H9 (cell line): ENCODE data around the gene GUCY2F. TPM values are rescaled to one million over a fixed set of nuclear protein-coding genes. Genes with fewer than 3 reads are reported as not detected.

Experiments used
- DNase-seq: peaks from one replicate; pipeline ENCODE4 v3.0.0-alpha.2; 2017
- H2AFZ ChIP-seq: one replicate; pipeline ENCODE4 v1.6.1; 2013; ENCODE audit warnings: mild to moderate bottlenecking, low read length, control low read depth, moderate library complexity
- H2AK5ac ChIP-seq: 2 replicates; pipeline ENCODE4 v1.6.1; 2013; ENCODE audit warnings: low read length, control low read depth, mixed read lengths; ENCODE audit not compliant: insufficient read length
- H2BK120ac ChIP-seq: one replicate; pipeline ENCODE4 v1.6.1; 2013; ENCODE audit warnings: low read depth, mild to moderate bottlenecking, low read length, control low read depth, inconsistent platforms; ENCODE audit not compliant: poor library complexity, severe bottlenecking
- H2BK12ac ChIP-seq: 2 replicates; pipeline ENCODE4 v1.6.1; 2013; ENCODE audit warnings: low read length, control low read depth, mixed read lengths, low read depth; ENCODE audit not compliant: insufficient read length
- H2BK15ac ChIP-seq: 2 replicates; pipeline ENCODE4 v1.6.1; 2013; ENCODE audit warnings: low read depth, low read length, control low read depth
- H2BK20ac ChIP-seq: one replicate; pipeline ENCODE4 v1.6.1; 2013; ENCODE audit warnings: low read depth, mild to moderate bottlenecking, low read length, control low read depth, inconsistent platforms; ENCODE audit not compliant: poor library complexity, severe bottlenecking
- H2BK5ac ChIP-seq: 2 replicates; pipeline ENCODE4 v1.6.1; 2013; ENCODE audit warnings: low read length, control low read depth, mixed read lengths; ENCODE audit not compliant: insufficient read length
- H3K14ac ChIP-seq: 2 replicates; pipeline ENCODE4 v1.6.1; 2013; ENCODE audit warnings: low read length, control low read depth; ENCODE audit not compliant: insufficient read depth
- H3K18ac ChIP-seq: 2 replicates; pipeline ENCODE4 v1.6.1; 2013; ENCODE audit warnings: low read depth, mild to moderate bottlenecking, mixed read lengths, low read length, control low read depth; ENCODE audit not compliant: insufficient read length
- H3K23ac ChIP-seq: 2 replicates; pipeline ENCODE4 v1.6.1; 2013; ENCODE audit warnings: low read length, control low read depth, mixed read lengths, low read depth; ENCODE audit not compliant: insufficient read length
- H3K23me2 ChIP-seq: 2 replicates; pipeline ENCODE4 v1.6.1; 2013; ENCODE audit warnings: low read depth, mild to moderate bottlenecking, mixed read lengths, low read length, control low read depth; ENCODE audit not compliant: insufficient read length, poor library complexity, severe bottlenecking
- H3K27ac ChIP-seq: 2 replicates; pipeline ENCODE4 v1.5.1; 2013; ENCODE audit warnings: low read length, control low read depth, mixed read lengths, low read depth; ENCODE audit not compliant: insufficient read length
- H3K27me3 ChIP-seq: 2 replicates; pipeline ENCODE4 v1.6.1; 2013; ENCODE audit warnings: low read length, control low read depth, inconsistent platforms; ENCODE audit not compliant: insufficient read depth
- H3K4ac ChIP-seq: 2 replicates; pipeline ENCODE4 v1.6.1; 2013; ENCODE audit warnings: low read depth, mild to moderate bottlenecking, control low read depth, inconsistent platforms, low read length, moderate library complexity
- H3K4me1 ChIP-seq: 2 replicates; pipeline ENCODE4 v1.6.1; 2013; ENCODE audit warnings: low read length, control low read depth, inconsistent platforms; ENCODE audit not compliant: insufficient read depth
- H3K4me2 ChIP-seq: 2 replicates; pipeline ENCODE4 v1.6.1; 2013; ENCODE audit warnings: low read length, control low read depth, mixed read lengths; ENCODE audit not compliant: insufficient read length, insufficient read depth
- H3K56ac ChIP-seq: 2 replicates; pipeline ENCODE4 v1.6.1; 2013; ENCODE audit warnings: low read depth, mild to moderate bottlenecking, mixed read lengths, low read length, control low read depth; ENCODE audit not compliant: insufficient read length
- H3K79me1 ChIP-seq: 2 replicates; pipeline ENCODE4 v1.6.1; 2013; ENCODE audit warnings: low read depth, mild to moderate bottlenecking, moderate library complexity, low read length, control low read depth, inconsistent platforms; ENCODE audit not compliant: insufficient read depth, poor library complexity, severe bottlenecking
- H3K79me2 ChIP-seq: 2 replicates; pipeline ENCODE4 v1.6.1; 2013; ENCODE audit warnings: low read length, control low read depth, inconsistent platforms; ENCODE audit not compliant: insufficient read depth
- H3K9ac ChIP-seq: 2 replicates; pipeline ENCODE4 v1.6.1; 2013; ENCODE audit warnings: low read length, control low read depth, mixed read lengths; ENCODE audit not compliant: insufficient read length; ENCODE audit errors: extremely low read depth
- H3K9me3 ChIP-seq: one replicate; pipeline ENCODE4 v1.6.1; 2013; ENCODE audit warnings: low read depth, low read length, inconsistent platforms; ENCODE audit not compliant: control insufficient read depth
- H3T11ph ChIP-seq: one replicate; pipeline ENCODE4 v1.6.1; 2013; ENCODE audit warnings: mild to moderate bottlenecking, low read length, control low read depth, inconsistent platforms
- H4K20me1 ChIP-seq: one replicate; pipeline ENCODE4 v1.6.1; 2013; ENCODE audit not compliant: control insufficient read depth, insufficient read length, insufficient read depth
- H4K5ac ChIP-seq: 2 replicates; pipeline ENCODE4 v1.6.1; 2013; ENCODE audit warnings: low read depth, mild to moderate bottlenecking, mixed read lengths, low read length, control low read depth; ENCODE audit not compliant: insufficient read length
- H4K8ac ChIP-seq: replicated peaks from 2 replicates; pipeline ENCODE4 v1.6.1; 2013; ENCODE audit warnings: low read length, control low read depth, mixed read lengths, low read depth; ENCODE audit not compliant: insufficient read length
- H4K91ac ChIP-seq: 2 replicates; pipeline ENCODE4 v1.6.1; 2013; ENCODE audit warnings: low read depth, mild to moderate bottlenecking, moderate library complexity, mixed read lengths, low read length, control low read depth; ENCODE audit not compliant: insufficient read length
- H3K27ac Mint-ChIP-seq, 3 experiments: 2 replicates in 2 of 3; 3 replicates in 1 of 3; pipeline ENCODE4 v1.8.0; 2020 to 2021; ENCODE audit warnings: mixed read lengths in 3 of 3, mild to moderate bottlenecking in 1 of 3, moderate library complexity in 1 of 3
- H3K27me3 Mint-ChIP-seq: 2 replicates; pipeline ENCODE4 v1.8.0; 2021; ENCODE audit warnings: low read depth, mild to moderate bottlenecking, moderate library complexity, mixed read lengths
- H3K36me3 Mint-ChIP-seq, 3 experiments: 2 replicates in 2 of 3; 3 replicates in 1 of 3; pipeline ENCODE4 v1.8.0; 2020 to 2021; ENCODE audit warnings: low read depth in 3 of 3, mixed read lengths in 3 of 3; ENCODE audit not compliant: insufficient read depth in 1 of 3
- H3K4me1 Mint-ChIP-seq, 2 experiments: 2 replicates each; pipeline ENCODE4 v1.8.0; 2020; ENCODE audit warnings: mixed read lengths in 2 of 2
- H3K4me3 Mint-ChIP-seq, 2 experiments: 2 replicates in 1 of 2; 3 replicates in 1 of 2; pipeline ENCODE4 v1.8.0; 2020 to 2021; ENCODE audit warnings: mild to moderate bottlenecking in 2 of 2, mixed read lengths in 2 of 2, moderate library complexity in 1 of 2
- H3K9me3 Mint-ChIP-seq, 2 experiments: 2 replicates in 1 of 2; 3 replicates in 1 of 2; pipeline ENCODE4 v1.8.0; 2020; ENCODE audit warnings: mild to moderate bottlenecking in 2 of 2, mixed read lengths in 2 of 2, moderate library complexity in 1 of 2
- WGBS: extraction: QIAGEN DNeasy Blood & Tissue Kit; methylation state at CpG from one replicate; pipeline ENCODE4 v1.1.7; 2013; ENCODE audit warnings: missing lambda C conversion rate, low lambda C conversion rate, mixed read lengths; ENCODE audit not compliant: insufficient read length; ENCODE audit errors: extremely low coverage; 5-methylcytosine and 5-hydroxymethylcytosine counted together
- total RNA-seq: library from RNA; stranded (reverse); gene quantifications from 2 replicates; pipeline ENCODE4 v1.2.1, GENCODE V29; 2021
- TF ChIP-seq, protein P1 (sequence below): fragments of 200-600 bp; sonication (generic); conservative IDR thresholded peaks from 3 replicates; pipeline ENCODE4 v1.8.0; 2021; ENCODE audit warnings: antibody characterized with exemption, mild to moderate bottlenecking

The GUCY2F gene
- total RNA-seq, 1 experiment from 2014 or later = 0.11 TPM

DNA sequence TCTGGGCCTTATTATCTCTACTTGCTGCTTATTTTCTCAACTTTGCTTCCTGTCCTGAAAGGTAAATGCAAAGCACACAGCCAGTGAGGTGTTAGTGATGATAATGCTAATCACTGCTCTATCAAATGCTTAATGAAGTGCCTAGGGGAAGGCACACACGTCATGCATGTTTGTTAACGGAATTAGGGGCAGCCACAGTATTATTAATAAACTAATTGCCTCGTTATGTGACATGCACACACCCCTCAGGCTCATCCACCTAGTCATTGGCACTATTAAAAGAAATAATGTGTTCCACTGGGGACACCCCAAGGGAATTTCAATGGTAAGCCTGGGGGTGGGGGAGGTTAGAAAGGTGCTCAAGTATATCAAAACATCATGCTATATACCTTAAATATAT is 125.2 kb downstream of the GUCY2F start:
- DNase-seq = no peak
- no peak overlapping the region for H3K14ac ChIP-seq
- no peak overlapping the region for H4K5ac ChIP-seq
- H3K79me1 ChIP-seq = no peaks in the 10 kb centered on the region
- no peak overlapping the region for H3T11ph ChIP-seq
- H3K56ac ChIP-seq = no peak overlapping the region
- no peak overlapping the region for H2BK15ac ChIP-seq
- H2AK5ac ChIP-seq = no peak overlapping the region
- no peaks in the 10 kb centered on the region for H3K23me2 ChIP-seq
- TF ChIP-seq, protein P1, sequence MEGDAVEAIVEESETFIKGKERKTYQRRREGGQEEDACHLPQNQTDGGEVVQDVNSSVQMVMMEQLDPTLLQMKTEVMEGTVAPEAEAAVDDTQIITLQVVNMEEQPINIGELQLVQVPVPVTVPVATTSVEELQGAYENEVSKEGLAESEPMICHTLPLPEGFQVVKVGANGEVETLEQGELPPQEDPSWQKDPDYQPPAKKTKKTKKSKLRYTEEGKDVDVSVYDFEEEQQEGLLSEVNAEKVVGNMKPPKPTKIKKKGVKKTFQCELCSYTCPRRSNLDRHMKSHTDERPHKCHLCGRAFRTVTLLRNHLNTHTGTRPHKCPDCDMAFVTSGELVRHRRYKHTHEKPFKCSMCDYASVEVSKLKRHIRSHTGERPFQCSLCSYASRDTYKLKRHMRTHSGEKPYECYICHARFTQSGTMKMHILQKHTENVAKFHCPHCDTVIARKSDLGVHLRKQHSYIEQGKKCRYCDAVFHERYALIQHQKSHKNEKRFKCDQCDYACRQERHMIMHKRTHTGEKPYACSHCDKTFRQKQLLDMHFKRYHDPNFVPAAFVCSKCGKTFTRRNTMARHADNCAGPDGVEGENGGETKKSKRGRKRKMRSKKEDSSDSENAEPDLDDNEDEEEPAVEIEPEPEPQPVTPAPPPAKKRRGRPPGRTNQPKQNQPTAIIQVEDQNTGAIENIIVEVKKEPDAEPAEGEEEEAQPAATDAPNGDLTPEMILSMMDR = no peak
- WGBS = no CpG with 5 or more reads among the region's 3 CpGs
- no peak overlapping the region for H3K4ac ChIP-seq
- no peak overlapping the region for H3K18ac ChIP-seq
- H3K27ac ChIP-seq = no peak overlapping the region
- no peaks in the 10 kb centered on the region for H3K27me3 ChIP-seq
- peaks cover 0 to 6% of the 10 kb centered on the region in 2 experiments; a peak in 2 of 4 replicates for H3K4me1 Mint-ChIP-seq
- no peaks in the 10 kb centered on the region for H4K20me1 ChIP-seq
- H3K4me1 ChIP-seq = no peaks in the 10 kb centered on the region; the same call in 1 of the 2 replicates
- H4K91ac ChIP-seq = no peak overlapping the region
- H3K9me3 ChIP-seq = no peaks in the 10 kb centered on the region
- no peak overlapping the region for H3K9ac ChIP-seq
- H2AFZ ChIP-seq = no peak overlapping the region
- H2BK5ac ChIP-seq = no peak overlapping the region
- no peaks in the 10 kb centered on the region; a peak in 2 of 7 replicates for H3K36me3 Mint-ChIP-seq
- H3K4me2 ChIP-seq = no peak overlapping the region
- no peak overlapping the region for H2BK12ac ChIP-seq
- no peak overlapping the region for H3K4me3 Mint-ChIP-seq
- no peak overlapping the region for H3K23ac ChIP-seq
- no peaks in the 10 kb centered on the region for H3K79me2 ChIP-seq
- H2BK120ac ChIP-seq = no peak overlapping the region
- no peak overlapping the region for H2BK20ac ChIP-seq
- H3K9me3 Mint-ChIP-seq = peaks cover 0 to 7% of the 10 kb centered on the region in 2 experiments; a peak in 2 of 5 replicates
- no peak overlapping the region for H4K8ac ChIP-seq
- H3K27ac Mint-ChIP-seq = no peak overlapping the region
- 0 out of 2 replicates have a peak, but pooled peaks cover 2% of the 10 kb centered on the region for H3K27me3 Mint-ChIP-seq
